Mesenchymal stem cell (in vitro differentiated cells and primary cell): ENCODE measurements around the gene GPS1.

Experiments used
- DNase-seq: peaks from one replicate; pipeline ENCODE4 v3.0.0-alpha.2; 2013
- H2AFZ ChIP-seq: one replicate; pipeline ENCODE4 v1.6.1; 2013; ENCODE audit warnings: low read depth, mild to moderate bottlenecking, control low read depth, inconsistent platforms, low read length, moderate library complexity
- H2AK5ac ChIP-seq: 2 replicates; pipeline ENCODE4 v1.6.1; 2013; ENCODE audit warnings: low read length, moderate library complexity, mild to moderate bottlenecking, inconsistent platforms; ENCODE audit not compliant: severe bottlenecking
- H2BK120ac ChIP-seq: one replicate; pipeline ENCODE4 v1.6.1; 2013; ENCODE audit warnings: low read depth, mild to moderate bottlenecking, inconsistent platforms, low read length, moderate library complexity
- H2BK12ac ChIP-seq, 2 experiments: one replicate each; pipeline ENCODE4 v1.6.1; 2013; ENCODE audit warnings: inconsistent platforms in 2 of 2, low read length in 2 of 2, mild to moderate bottlenecking in 2 of 2, moderate library complexity in 2 of 2, control low read depth in 1 of 2
- H2BK15ac ChIP-seq: one replicate; pipeline ENCODE4 v1.6.1; 2013; ENCODE audit warnings: mild to moderate bottlenecking, low read depth, inconsistent platforms; ENCODE audit not compliant: poor library complexity, severe bottlenecking
- H2BK5ac ChIP-seq: 2 replicates; pipeline ENCODE4 v1.6.1; 2013; ENCODE audit warnings: low read depth, mild to moderate bottlenecking, low read length, control low read depth, inconsistent platforms; ENCODE audit not compliant: poor library complexity, severe bottlenecking
- H3K14ac ChIP-seq, 2 experiments: one replicate each; pipeline ENCODE4 v1.6.1; 2013; ENCODE audit warnings: inconsistent platforms in 2 of 2, low read length in 2 of 2, control low read depth in 1 of 2, mild to moderate bottlenecking in 1 of 2, moderate library complexity in 1 of 2
- H3K18ac ChIP-seq, 2 experiments: one replicate each; pipeline ENCODE4 v1.6.1; 2013; ENCODE audit warnings: inconsistent platforms in 2 of 2, low read length in 2 of 2, control low read depth in 1 of 2, low read depth in 1 of 2, mild to moderate bottlenecking in 1 of 2
- H3K23ac ChIP-seq, 2 experiments: one replicate each; pipeline ENCODE4 v1.6.1; 2013; ENCODE audit warnings: inconsistent platforms in 2 of 2, low read length in 2 of 2, mild to moderate bottlenecking in 2 of 2, moderate library complexity in 2 of 2, control low read depth in 1 of 2
- H3K27ac ChIP-seq: 2 replicates; pipeline ENCODE4 v1.5.1; 2013; ENCODE audit warnings: mild to moderate bottlenecking, moderate library complexity, low read length, control low read depth, inconsistent platforms; ENCODE audit not compliant: poor library complexity, severe bottlenecking
- H3K27me3 ChIP-seq, 2 experiments: 2 replicates each; pipeline versions ENCODE4 v1.6.1 to v1.7.0; 2013; ENCODE audit warnings: low read length in 2 of 2, mild to moderate bottlenecking in 2 of 2, moderate library complexity in 2 of 2, control low read depth in 1 of 2, inconsistent platforms in 1 of 2; ENCODE audit not compliant: control insufficient read depth in 1 of 2, insufficient read depth in 1 of 2
- H3K36me3 ChIP-seq, 2 experiments: 2 replicates each; pipeline versions ENCODE4 v1.6.1 to v1.7.0; 2013; ENCODE audit warnings: low read length in 2 of 2, control low read depth in 1 of 2, inconsistent platforms in 1 of 2, low read depth in 1 of 2, mild to moderate bottlenecking in 1 of 2; ENCODE audit not compliant: insufficient read depth in 2 of 2, control insufficient read depth in 1 of 2
- H3K4ac ChIP-seq, 2 experiments: one replicate each; pipeline ENCODE4 v1.6.1; 2013; ENCODE audit warnings: inconsistent platforms in 2 of 2, low read length in 2 of 2, mild to moderate bottlenecking in 2 of 2, moderate library complexity in 2 of 2, control low read depth in 1 of 2, low read depth in 1 of 2
- H3K4me1 ChIP-seq: 2 replicates; pipeline ENCODE4 v1.6.1; 2013; ENCODE audit warnings: low read depth, low read length, control low read depth; ENCODE audit not compliant: control insufficient read depth, insufficient read depth
- H3K4me2 ChIP-seq: 2 replicates; pipeline ENCODE4 v1.6.1; 2013; ENCODE audit warnings: low read length, mild to moderate bottlenecking, inconsistent platforms; ENCODE audit not compliant: poor library complexity, severe bottlenecking
- H3K4me3 ChIP-seq, 2 experiments: 2 replicates each; pipeline versions ENCODE4 v1.5.1 to v1.7.0; 2013; ENCODE audit warnings: low read length in 2 of 2, mild to moderate bottlenecking in 2 of 2, control low read depth in 1 of 2, low read depth in 1 of 2; ENCODE audit not compliant: insufficient read depth in 1 of 2
- H3K79me1 ChIP-seq: replicated peaks from 2 replicates; pipeline ENCODE4 v1.6.1; 2013; ENCODE audit warnings: mild to moderate bottlenecking, control low read depth, low read length, inconsistent platforms; ENCODE audit not compliant: poor library complexity, severe bottlenecking
- H3K9ac ChIP-seq: 2 replicates; pipeline ENCODE4 v1.7.0; 2013; ENCODE audit warnings: mild to moderate bottlenecking, low read length, moderate library complexity
- H3K9me3 ChIP-seq: 2 replicates; pipeline ENCODE4 v1.7.0; 2013; ENCODE audit warnings: mild to moderate bottlenecking, low read length; ENCODE audit not compliant: control insufficient read depth
- H4K8ac ChIP-seq: one replicate; pipeline ENCODE4 v1.6.1; 2013; ENCODE audit warnings: inconsistent platforms, mild to moderate bottlenecking, low read length, moderate library complexity
- H4K91ac ChIP-seq: one replicate; pipeline ENCODE4 v1.6.1; 2013; ENCODE audit warnings: mild to moderate bottlenecking, low read length, inconsistent platforms
- WGBS: methylation state at CpG from one replicate; pipeline ENCODE4 v1.1.7; 2013; ENCODE audit warnings: mixed read lengths; 5-methylcytosine and 5-hydroxymethylcytosine counted together

The GPS1 gene

DNA sequence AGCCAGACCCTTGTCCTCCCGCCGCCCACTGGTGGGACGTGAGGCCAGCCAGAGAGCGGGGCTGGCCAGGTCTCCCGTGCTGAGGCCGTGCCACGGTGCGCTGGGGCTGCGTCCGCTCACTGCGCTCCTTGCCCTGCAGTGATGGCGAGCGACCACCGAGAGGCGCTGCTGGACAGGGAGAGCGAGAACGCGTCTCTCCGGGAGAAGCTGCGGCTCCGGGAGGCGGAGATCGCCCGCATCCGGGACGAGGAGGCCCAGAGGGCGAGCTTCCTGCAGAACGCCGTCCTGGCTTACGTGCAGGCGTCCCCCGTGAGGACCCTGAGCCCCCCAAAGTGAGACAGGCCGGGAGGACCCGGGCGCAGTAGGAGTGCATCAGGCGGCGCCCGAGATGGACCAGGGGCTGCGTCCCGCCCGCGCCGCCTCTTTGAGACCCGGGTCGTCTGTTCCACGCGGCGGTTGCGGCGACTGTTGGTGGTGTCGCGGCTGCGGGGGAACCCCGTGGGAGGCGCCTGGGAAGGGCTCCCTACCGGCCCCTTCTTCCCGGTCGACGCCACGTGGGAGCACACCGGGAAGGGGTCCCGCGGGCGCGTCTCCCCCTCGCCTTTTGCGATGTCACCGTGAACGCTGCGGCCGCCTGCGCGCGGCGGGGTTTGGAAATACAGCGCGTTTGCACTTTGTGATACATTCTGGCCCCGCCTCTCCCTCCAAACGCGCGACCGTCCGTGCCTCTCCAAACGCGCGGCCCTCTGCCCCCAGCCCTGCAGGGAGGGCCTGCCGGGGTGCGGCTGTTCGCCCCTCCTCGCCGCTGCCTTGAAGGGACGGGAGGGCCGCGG is 21.0 kb upstream of the GPS1 start:
- H4K91ac ChIP-seq: no peak overlapping the region
- peak overlapping the region; percentile 88 for H2AFZ ChIP-seq
- peaks cover 7% of the 10 kb centered on the region for H3K79me1 ChIP-seq
- peaks cover 17% of the 10 kb centered on the region for H3K4me1 ChIP-seq
- no peak overlapping the region for H3K23ac ChIP-seq
- H3K18ac ChIP-seq: peak overlapping the region in 1 of 2 experiments; percentile 48
- peak overlapping the region; percentile 64 for H4K8ac ChIP-seq
- peak overlapping the region; percentile 60 to 79 for H3K4me3 ChIP-seq
- no peaks in the 10 kb centered on the region for H3K9me3 ChIP-seq
- WGBS: under 1% methylated on average over 88 of the region's 94 CpGs
- H3K14ac ChIP-seq: no peak overlapping the region
- H2BK12ac ChIP-seq: peak overlapping the region in 1 of 2 experiments; percentile 86
- no peak overlapping the region for H2AK5ac ChIP-seq
- H3K4me2 ChIP-seq: peak overlapping the region; percentile 96
- DNase-seq: peak; percentile 85
- H3K36me3 ChIP-seq: peaks cover 0 to 61% of the 10 kb centered on the region in 2 experiments
- no peak overlapping the region for H2BK5ac ChIP-seq
- H2BK120ac ChIP-seq: peak overlapping the region; percentile 67
- H3K27ac ChIP-seq: no peak overlapping the region
- peak overlapping the region in 1 of 2 experiments; percentile 9 for H3K4ac ChIP-seq
- no peak overlapping the region for H2BK15ac ChIP-seq
- peaks cover 0 to 12% of the 10 kb centered on the region in 2 experiments for H3K27me3 ChIP-seq
- peak overlapping the region; percentile 36 for H3K9ac ChIP-seq

DNA sequence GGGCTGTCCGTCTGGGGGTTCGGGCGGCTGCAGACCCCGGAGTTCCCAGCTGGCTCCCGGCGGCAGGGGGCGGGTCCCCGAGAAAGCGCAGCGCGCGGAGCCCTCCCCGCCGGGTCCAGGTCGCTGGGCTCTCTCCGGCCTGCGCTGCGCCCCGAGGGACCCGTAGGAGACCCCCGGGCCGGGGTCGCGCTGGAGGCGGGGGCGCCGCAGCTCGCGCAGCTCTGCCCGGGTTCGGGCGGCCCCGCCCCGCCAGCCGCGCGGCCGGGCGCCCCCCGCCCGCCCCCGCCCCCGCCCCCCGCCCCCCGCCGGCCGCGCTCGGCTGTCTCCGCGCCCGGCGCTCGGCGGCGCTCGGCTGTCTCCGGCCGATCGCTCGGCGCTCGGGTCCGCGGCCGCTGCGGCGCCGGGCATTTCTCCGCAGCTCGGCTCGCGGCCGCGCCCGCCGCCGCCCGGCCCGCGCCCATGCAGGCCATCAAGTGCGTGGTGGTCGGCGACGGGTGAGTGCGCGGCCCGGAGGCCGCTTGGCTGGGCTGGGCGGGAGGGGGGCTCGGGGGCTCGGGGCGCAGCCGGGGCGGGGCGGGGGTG is 20.3 kb upstream of the GPS1 start, which contains the start of gene RAC3:
Gene RAC3 (plus strand): TSS at position 376 of the 582 bp plus-strand sequence. CDS start 84 bp downstream, at position 460.
- Histone ChIP-seq H3K4me1 (peaks cover 24% of the 10 kb centered on the region), H4K8ac (peak within 1 kb of the TSS; percentile 64), H2AK5ac (no peak within 1 kb of the TSS), H3K27ac (no peak within 1 kb of the TSS), H3K4ac (peak within 1 kb of the TSS; percentile 60 to 68), H3K27me3 (peaks cover 0 to 12% of the 10 kb centered on the region in 2 experiments), H3K9me3 (no peaks in the 10 kb centered on the region), H3K4me2 (peak within 1 kb of the TSS; percentile 96), H2BK12ac (peak within 1 kb of the TSS in 1 of 2 experiments; percentile 86), H2BK120ac (peak within 1 kb of the TSS; percentile 67), H3K36me3 (peaks cover 0 to 59% of the 10 kb centered on the region in 2 experiments), H3K18ac (peak within 1 kb of the TSS; percentile 52 to 78), H4K91ac (peak within 1 kb of the TSS; percentile 57), H3K23ac (no peak within 1 kb of the TSS), H3K4me3 (peak within 1 kb of the TSS; percentile 64 to 79), H2AFZ (peak within 1 kb of the TSS; percentile 88), H2BK15ac (peak within 1 kb of the TSS; percentile 84), H3K9ac (peak within 1 kb of the TSS; percentile 38), H3K14ac (peak within 1 kb of the TSS in 1 of 2 experiments; percentile 80), H2BK5ac (no peak within 1 kb of the TSS), H3K79me1 (peaks cover 13% of the 10 kb centered on the region)
- peak; percentile 39 for DNase-seq
- WGBS: 0% methylated on average over 29 of the region's 96 CpGs

- Histone ChIP-seq H3K27me3 (peaks cover 0 to 12% of the 10 kb centered on the region in 2 experiments), H2BK5ac (no peak overlapping the region), H4K91ac (peak overlapping the region; percentile 57), H3K14ac (peak overlapping the region in 1 of 2 experiments; percentile 80), H3K18ac (peak overlapping the region; percentile 52 to 78), H2BK15ac (peak overlapping the region; percentile 84), H3K79me1 (peaks cover 15% of the 10 kb centered on the region), H3K4me1 (peaks cover 29% of the 10 kb centered on the region), H3K36me3 (peaks cover 0 to 55% of the 10 kb centered on the region in 2 experiments), H3K4me2 (peak overlapping the region; percentile 94), H2BK120ac (peak overlapping the region; percentile 66), H3K27ac (no peak overlapping the region), H2BK12ac (no peak overlapping the region), H3K9ac (peak overlapping the region; percentile 38), H2AFZ (peak overlapping the region; percentile 62), H3K4me3 (peak overlapping the region; percentile 64 to 66), H4K8ac (peak overlapping the region; percentile 19), H3K9me3 (no peaks in the 10 kb centered on the region), H2AK5ac (no peak overlapping the region), H3K4ac (peak overlapping the region; percentile 60 to 68), H3K23ac (no peak overlapping the region)
- peak; percentile 13 for DNase-seq
- WGBS: 12% methylated on average over 32 of the region's 59 CpGs
These were observed 19.6 kb upstream of the GPS1 start for GRCh38 chr17:82031885-82032627.
